DND-41 (cell line): ENCODE results near the gene GOLGA6L24.
"Not testable (repeated sequence)": the region's sequence is repeated elsewhere in the genome, so short reads cannot be mapped to it uniquely, and the experiment has no call there.

Experiments
- CTCF ChIP-seq: IDR thresholded peaks from 2 replicates; pipeline ENCODE4 v1.5.1; 2012; ENCODE audit warnings: borderline replicate concordance, low read length, moderate library complexity, mild to moderate bottlenecking; ENCODE audit not compliant: poor library complexity, severe bottlenecking; ENCODE audit errors: extremely low read depth
- EZH2 ChIP-seq: IDR thresholded peaks from 3 replicates; pipeline ENCODE4 v1.6.1; 2012; ENCODE audit warnings: borderline replicate concordance, low read depth, mild to moderate bottlenecking, moderate library complexity, low read length, inconsistent platforms; ENCODE audit not compliant: severe bottlenecking

- TF ChIP-seq CTCF, EZH2: not testable (repeated sequence)
Measured at GRCh38 chr15:28378364-28378763, 20.5 kb upstream of the GOLGA6L24 start, which contains the start of gene GOLGA8F.
